Astrocyte of the cerebellum (primary cell): Measurements from ENCODE around the gene SLX4IP.
"Not testable (repeated sequence)": the region's sequence is repeated elsewhere in the genome, so short reads cannot be mapped to it uniquely, and the experiment has no call there.

Experiments used
- DNase-seq: peaks from one replicate; pipeline ENCODE4 v3.0.0-alpha.2; 2011; ENCODE audit warnings: low read depth
- H3K4me3 ChIP-seq: 2 replicates; pipeline ENCODE4 v1.5.1; 2011; ENCODE audit warnings: mild to moderate bottlenecking, low read depth, low read length, moderate library complexity
- in situ Hi-C: cut with HindIII; loops from 2 replicates; pipeline ENCODE4 v1.10.0; 2017; ENCODE audit warnings: low sequenced_read_pairs
- TF ChIP-seq, protein P1 (sequence below): IDR thresholded peaks from 2 replicates; pipeline ENCODE4 v1.5.1; 2012; ENCODE audit warnings: low read length, low read depth, moderate library complexity, mild to moderate bottlenecking; ENCODE audit errors: missing control alignments

The SLX4IP gene

GRCh38 chr20:10610251-10610650 is 175.1 kb downstream of the SLX4IP start:
- in situ Hi-C loops, result no loop called here
- DNase-seq, result no peak
- TF ChIP-seq, protein P1, sequence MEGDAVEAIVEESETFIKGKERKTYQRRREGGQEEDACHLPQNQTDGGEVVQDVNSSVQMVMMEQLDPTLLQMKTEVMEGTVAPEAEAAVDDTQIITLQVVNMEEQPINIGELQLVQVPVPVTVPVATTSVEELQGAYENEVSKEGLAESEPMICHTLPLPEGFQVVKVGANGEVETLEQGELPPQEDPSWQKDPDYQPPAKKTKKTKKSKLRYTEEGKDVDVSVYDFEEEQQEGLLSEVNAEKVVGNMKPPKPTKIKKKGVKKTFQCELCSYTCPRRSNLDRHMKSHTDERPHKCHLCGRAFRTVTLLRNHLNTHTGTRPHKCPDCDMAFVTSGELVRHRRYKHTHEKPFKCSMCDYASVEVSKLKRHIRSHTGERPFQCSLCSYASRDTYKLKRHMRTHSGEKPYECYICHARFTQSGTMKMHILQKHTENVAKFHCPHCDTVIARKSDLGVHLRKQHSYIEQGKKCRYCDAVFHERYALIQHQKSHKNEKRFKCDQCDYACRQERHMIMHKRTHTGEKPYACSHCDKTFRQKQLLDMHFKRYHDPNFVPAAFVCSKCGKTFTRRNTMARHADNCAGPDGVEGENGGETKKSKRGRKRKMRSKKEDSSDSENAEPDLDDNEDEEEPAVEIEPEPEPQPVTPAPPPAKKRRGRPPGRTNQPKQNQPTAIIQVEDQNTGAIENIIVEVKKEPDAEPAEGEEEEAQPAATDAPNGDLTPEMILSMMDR, result no peak
- no peak overlapping the region for H3K4me3 ChIP-seq

GRCh38 chr20:10611357-10611756 is 176.3 kb downstream of the SLX4IP start:
- DNase-seq, result no peak
- in situ Hi-C loops, result no loop called here
- TF ChIP-seq, protein P1, result peak; percentile 63
- no peak overlapping the region for H3K4me3 ChIP-seq

DNA sequence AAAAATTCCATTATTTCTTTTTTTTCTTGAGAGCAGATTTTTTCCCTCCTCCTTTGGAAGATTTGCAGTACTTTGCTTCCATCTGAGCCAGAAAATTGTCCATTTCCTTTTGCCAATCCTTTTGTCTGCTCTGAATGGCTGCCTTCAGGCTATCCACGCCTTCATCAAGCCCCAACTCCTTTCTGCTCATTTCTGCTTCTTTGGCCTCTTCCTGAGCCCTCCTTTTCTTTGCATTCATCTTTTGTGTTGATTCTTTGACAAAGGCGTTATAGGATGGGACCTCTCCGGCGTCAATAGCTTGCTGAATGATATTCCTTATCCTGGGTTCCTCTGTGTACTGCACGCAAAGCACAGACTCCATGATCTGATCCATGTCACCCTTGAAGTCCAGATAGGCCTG is 178.3 kb downstream of the SLX4IP start:
- H3K4me3 ChIP-seq, DNase-seq, in situ Hi-C loops: not testable (repeated sequence)

- no peak overlapping the region for H3K4me3 ChIP-seq
- in situ Hi-C loops, result no loop called here
- no peak for DNase-seq
- TF ChIP-seq, protein P1, result no peak
These were observed 178.8 kb downstream of the SLX4IP start for GRCh38 chr20:10613911-10614310.

GRCh38 chr20:10616212-10616611 is 181.1 kb downstream of the SLX4IP start:
- no peak overlapping the region for H3K4me3 ChIP-seq
- DNase-seq, result no peak
- TF ChIP-seq, protein P1, result no peak
- in situ Hi-C loops, result no loop called here

GRCh38 chr20:10617549-10618133 is 182.5 kb downstream of the SLX4IP start:
- in situ Hi-C loops, H3K4me3 ChIP-seq, DNase-seq: not testable (repeated sequence)

GRCh38 chr20:10618611-10619245 is 183.6 kb downstream of the SLX4IP start:
- TF ChIP-seq, protein P1, result no peak
- in situ Hi-C loops, result no loop called here
- H3K4me3 ChIP-seq, result no peak overlapping the region
- DNase-seq, result no peak
